Kidney (tissue), 14 donors: ENCODE results near the gene ERICH4. TPM values are rescaled to one million over a fixed set of nuclear protein-coding genes. Genes with fewer than 3 reads are reported as not detected.
A peak's percentile ranks its signal among the peaks of the same experiment; 100 is the strongest.
"Not testable (repeated sequence)": the region's sequence is repeated elsewhere in the genome, so short reads cannot be mapped to it uniquely, and the experiment has no call there.

Experiments
- DNase-seq, 5 donors: peaks; one replicate each; pipeline ENCODE4 v3.0.0-alpha.2; 2013 to 2020
- FAIRE-seq: peaks from 2 replicates; lab custom pipeline; 2012; peaks lifted over from hg19 to GRCh38; lab: Jason Lieb, UNC
- H3K27ac ChIP-seq, 2 donors: one replicate each; pipeline ENCODE4 v1.7.0; 2013; ENCODE audit warnings: low read depth in 2 of 2, low read length in 2 of 2, inconsistent platforms in 1 of 2
- H3K27me3 ChIP-seq: one replicate; pipeline ENCODE4 v1.7.1; 2013; ENCODE audit warnings: low read length, inconsistent platforms; ENCODE audit not compliant: control insufficient read depth, insufficient read depth
- H3K36me3 ChIP-seq, 3 donors: one replicate each; pipeline versions ENCODE4 v1.7.0 to v1.7.1; 2013; ENCODE audit warnings: low read length in 3 of 3, control low read depth in 1 of 3, inconsistent platforms in 1 of 3; ENCODE audit not compliant: insufficient read depth in 3 of 3, control insufficient read depth in 2 of 3
- H3K4me1 ChIP-seq, 3 donors: one replicate each; pipeline versions ENCODE4 v1.7.0 to v1.7.1; 2013; ENCODE audit warnings: low read length in 3 of 3, inconsistent platforms in 1 of 3, low read depth in 1 of 3; ENCODE audit not compliant: control insufficient read depth in 2 of 3, insufficient read depth in 2 of 3
- H3K4me3 ChIP-seq, 3 donors: one replicate each; pipeline versions ENCODE4 v1.7.0 to v1.8.1; 2013; ENCODE audit warnings: low read length in 3 of 3, control low read depth in 1 of 3, inconsistent platforms in 1 of 3
- H3K9ac ChIP-seq, 3 donors: one replicate each; pipeline versions ENCODE4 v1.7.0 to v1.7.1; 2013; ENCODE audit warnings: low read length in 3 of 3, control low read depth in 1 of 3, inconsistent platforms in 1 of 3
- H3K9me3 ChIP-seq, 3 donors: one replicate each; pipeline versions ENCODE4 v1.7.0 to v1.7.1; 2013; ENCODE audit warnings: low read length in 3 of 3, control low read depth in 1 of 3, inconsistent platforms in 1 of 3; ENCODE audit not compliant: control insufficient read depth in 2 of 3, insufficient read depth in 1 of 3
- intact Hi-C: fragments of 100-400 bp; cut with DNase I; formaldehyde crosslinking; loops from one replicate; pipeline ENCODE4 v1.11.1; 2022
- polyA plus RNA-seq: library from polyadenylated mRNA; stranded (reverse); fragments of 350-450 nt; fragmentation: Illumina TruSeq; extraction: RNeasy Lipid Tissue Mini Kit (QIAGEN cat#74804); gene quantifications from one replicate; pipeline ENCODE4 v1.2.3, GENCODE V29; 2014; ENCODE audit warnings: low read depth, low replicate concordance; ENCODE audit not compliant: insufficient read depth
- total RNA-seq: library from RNA; stranded (reverse); fragmentation: NEBNext Ultra II Directional; extraction: Animal tissue kit (Norgen Biotek cat#: 25700); gene quantifications from one replicate; pipeline ENCODE4 v1.2.1, GENCODE V29; 2021
- TF ChIP-seq, protein P1 (sequence below): IDR thresholded peaks from 3 replicates; pipeline ENCODE4 v1.5.1; 2012; ENCODE audit warnings: mild to moderate bottlenecking, moderate library complexity, borderline replicate concordance; ENCODE audit not compliant: insufficient read depth; ENCODE audit errors: extremely low read depth
- donor health status: control.
- donor health status: control.
- donor health status: control.
- donor health status: control.
- donor health status: control.
- donor health status: DM: yes; HTN: yes; CAD: no.
- donor health status: Normal renal cell carcinoma (clear cell type).

The ERICH4 gene
- total and polyA plus RNA-seq, 2 donors from 2014 or later = 23.1 TPM; not detected in 1

DNA sequence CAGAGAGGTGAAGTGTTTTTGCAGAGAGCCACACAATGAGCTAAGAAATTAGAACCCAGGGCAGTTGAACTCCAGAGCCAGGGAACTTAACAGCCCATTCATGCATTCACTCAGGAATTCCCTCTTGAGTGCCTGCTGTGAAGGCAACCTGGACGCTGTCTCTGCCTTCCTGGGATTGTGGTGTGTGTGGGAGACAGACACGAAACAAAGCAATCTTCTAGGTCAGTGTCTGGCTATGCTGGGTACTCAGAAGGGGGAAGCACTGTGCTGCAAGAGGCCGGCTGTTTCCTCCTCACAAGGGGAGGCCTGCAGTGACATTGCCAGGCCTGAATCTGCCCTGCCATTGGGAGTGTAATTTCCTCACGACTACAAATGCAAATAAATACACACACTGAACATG, 35.7 kb upstream of the ERICH4 start:
- Histone ChIP-seq H3K36me3 (peaks cover 0 to 5% (median 4%) of the 10 kb centered on the region in 3 donors), H3K27me3 (no peaks in the 10 kb centered on the region), H3K9me3 (no peaks in the 10 kb centered on the region), H3K27ac (no peak overlapping the region), H3K4me3 (no peak overlapping the region), H3K4me1 (peaks cover 0 to 17% (median 0%) of the 10 kb centered on the region in 3 donors), H3K9ac (no peak overlapping the region)
- intact Hi-C loops = no loop called here
- TF ChIP-seq, protein P1, sequence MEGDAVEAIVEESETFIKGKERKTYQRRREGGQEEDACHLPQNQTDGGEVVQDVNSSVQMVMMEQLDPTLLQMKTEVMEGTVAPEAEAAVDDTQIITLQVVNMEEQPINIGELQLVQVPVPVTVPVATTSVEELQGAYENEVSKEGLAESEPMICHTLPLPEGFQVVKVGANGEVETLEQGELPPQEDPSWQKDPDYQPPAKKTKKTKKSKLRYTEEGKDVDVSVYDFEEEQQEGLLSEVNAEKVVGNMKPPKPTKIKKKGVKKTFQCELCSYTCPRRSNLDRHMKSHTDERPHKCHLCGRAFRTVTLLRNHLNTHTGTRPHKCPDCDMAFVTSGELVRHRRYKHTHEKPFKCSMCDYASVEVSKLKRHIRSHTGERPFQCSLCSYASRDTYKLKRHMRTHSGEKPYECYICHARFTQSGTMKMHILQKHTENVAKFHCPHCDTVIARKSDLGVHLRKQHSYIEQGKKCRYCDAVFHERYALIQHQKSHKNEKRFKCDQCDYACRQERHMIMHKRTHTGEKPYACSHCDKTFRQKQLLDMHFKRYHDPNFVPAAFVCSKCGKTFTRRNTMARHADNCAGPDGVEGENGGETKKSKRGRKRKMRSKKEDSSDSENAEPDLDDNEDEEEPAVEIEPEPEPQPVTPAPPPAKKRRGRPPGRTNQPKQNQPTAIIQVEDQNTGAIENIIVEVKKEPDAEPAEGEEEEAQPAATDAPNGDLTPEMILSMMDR = no peak
- FAIRE-seq (no peak), DNase-seq (peak in 1 of 5 donors; percentile 29)

- TF ChIP-seq, protein P1 = no peak
- no peaks in the 10 kb centered on the region for H3K27me3 ChIP-seq
- no peak for DNase-seq
- peaks cover 0 to 10% (median 4%) of the 10 kb centered on the region in 3 donors for H3K36me3 ChIP-seq
- no peak overlapping the region for H3K9ac ChIP-seq
- H3K4me3 ChIP-seq = no peak overlapping the region
- no peak for FAIRE-seq
- intact Hi-C loops = no loop called here
- H3K4me1 ChIP-seq = peaks cover 0 to 12% (median 0%) of the 10 kb centered on the region in 3 donors
- no peak overlapping the region for H3K27ac ChIP-seq
- no peaks in the 10 kb centered on the region for H3K9me3 ChIP-seq
Measured at GRCh38 chr19:41408256-41408655, 34.7 kb upstream of the ERICH4 start.

GRCh38 chr19:41408846-41409245, 34.1 kb upstream of the ERICH4 start:
- H3K4me1 ChIP-seq, H3K9me3 ChIP-seq, H3K27me3 ChIP-seq, DNase-seq, intact Hi-C loops, H3K9ac ChIP-seq, H3K4me3 ChIP-seq, FAIRE-seq: not testable (repeated sequence)
- Histone ChIP-seq H3K27ac (peak overlapping the region; percentile 1 to 59), H3K36me3 (peaks cover 0 to 13% (median 4%) of the 10 kb centered on the region in 3 donors)

- Histone ChIP-seq H3K27me3 (no peaks in the 10 kb centered on the region), H3K9me3 (no peaks in the 10 kb centered on the region), H3K4me1 (peaks cover 0 to 8% (median 0%) of the 10 kb centered on the region in 3 donors), H3K36me3 (peaks cover 0 to 17% (median 8%) of the 10 kb centered on the region in 3 donors), H3K9ac (no peak overlapping the region), H3K4me3 (no peak overlapping the region), H3K27ac (peak overlapping the region; percentile 1 to 59)
- intact Hi-C loops = no loop called here
- no peak for DNase-seq
- TF ChIP-seq, protein P1 = no peak
- FAIRE-seq = no peak
Measured at GRCh38 chr19:41409288-41409687, 33.7 kb upstream of the ERICH4 start.
